Stomach (tissue), 9 donors: Measurements from ENCODE around the gene NEMP1. TPM values are rescaled to one million over a fixed set of nuclear protein-coding genes. Genes with fewer than 3 reads are reported as not detected.

Experiments
- DNase-seq, 2 donors: peaks; one replicate each; pipeline versions ENCODE4 v3.0.0 to v3.0.0-alpha.2; 2013 to 2019
- H3K27ac ChIP-seq, 5 donors: fragments of 200-600 bp in 4 of 5; sonication (generic) in 4 of 5; one replicate each; pipeline ENCODE4 v1.5.1; 2013 to 2019; ENCODE audit warnings: mild to moderate bottlenecking in 1 of 5, moderate library complexity in 1 of 5
- H3K27me3 ChIP-seq, 3 donors: fragments of 200-600 bp; sonication (generic); one replicate each; pipeline ENCODE4 v1.5.1; 2017 to 2019; ENCODE audit warnings: mixed run types in 1 of 3
- H3K36me3 ChIP-seq, 4 donors: fragments of 200-600 bp; sonication (generic); 1 replicate in 3 of 4; 2 replicates in 1 of 4; pipeline ENCODE4 v1.5.1; 2016 to 2019
- H3K4me1 ChIP-seq, 4 donors: fragments of 200-600 bp; sonication (generic); one replicate each; pipeline ENCODE4 v1.5.1; 2016 to 2019
- H3K4me3 ChIP-seq, 4 donors: fragments of 200-600 bp; sonication (generic) in 3 of 4; one replicate each; pipeline ENCODE4 v1.5.1; 2016 to 2019; ENCODE audit warnings: mild to moderate bottlenecking in 1 of 4
- H3K9me3 ChIP-seq, 4 donors: fragments of 200-600 bp; sonication (generic); one replicate each; pipeline ENCODE4 v1.5.1; 2016 to 2019
- EP300 ChIP-seq: sonication (generic); formaldehyde crosslinking; IDR thresholded peaks from one replicate; pipeline ENCODE4 v1.6.1; 2017; ENCODE audit warnings: antibody characterized with exemption
- POLR2A ChIP-seq, 4 donors: fragments of 450-650 bp; IDR thresholded peaks; one replicate each; pipeline ENCODE4 v1.6.1; 2016; ENCODE audit warnings: antibody characterized with exemption in 4 of 4, control low read depth in 2 of 4, mild to moderate bottlenecking in 1 of 4, moderate library complexity in 1 of 4
- POLR2AphosphoS5 ChIP-seq, 3 donors: sonication (generic); formaldehyde crosslinking; IDR thresholded peaks; one replicate each; pipeline ENCODE4 v1.6.1; 2016; ENCODE audit warnings: antibody characterized with exemption in 3 of 3
- WGBS, 5 donors: extraction: QIAGEN DNeasy Blood & Tissue Kit in 3 of 5; methylation state at CpG; one replicate each; pipeline versions ENCODE4 v1.1.5 to v1.1.7; 2013 to 2018; 5-methylcytosine and 5-hydroxymethylcytosine counted together
- intact Hi-C: fragments of 100-400 bp; cut with DNase I; formaldehyde crosslinking; loops from one replicate; pipeline ENCODE4 v1.15.1; 2023; ENCODE audit warnings: low total_unique reads
- polyA plus RNA-seq, 3 donors: library from polyadenylated mRNA; stranded (reverse); fragments of 200-250 nt; gene quantifications; one replicate each; pipeline ENCODE4 v1.2.3, GENCODE V29; 2013
- total RNA-seq, 5 donors: library from RNA; depleted of rRNA; stranded (reverse); fragments of >200 nt; gene quantifications; one replicate each; pipeline versions ENCODE4 v1.1.0 to v1.2.3, GENCODE V29; 2014 to 2016
- TF ChIP-seq, protein P1 (sequence below), 7 experiments: fragments of 450-650 bp in 4 of 7; fragments of 200-600 bp in 3 of 7; sonication (generic) in 3 of 7; IDR thresholded peaks; one replicate each; pipeline ENCODE4 v1.5.1; 2016 to 2019; ENCODE audit warnings: antibody characterized with exemption in 7 of 7, control low read depth in 2 of 7, mild to moderate bottlenecking in 1 of 7
- donor health status: healthy with polysubstance abuse.
- donor health status: Bipolar disorder and iron deficiency.
- donor health status: healthy.

Gene NEMP1
- total and polyA plus RNA-seq, 8 donors: 1.1 to 16.7 (median 2.5) TPM

DNA sequence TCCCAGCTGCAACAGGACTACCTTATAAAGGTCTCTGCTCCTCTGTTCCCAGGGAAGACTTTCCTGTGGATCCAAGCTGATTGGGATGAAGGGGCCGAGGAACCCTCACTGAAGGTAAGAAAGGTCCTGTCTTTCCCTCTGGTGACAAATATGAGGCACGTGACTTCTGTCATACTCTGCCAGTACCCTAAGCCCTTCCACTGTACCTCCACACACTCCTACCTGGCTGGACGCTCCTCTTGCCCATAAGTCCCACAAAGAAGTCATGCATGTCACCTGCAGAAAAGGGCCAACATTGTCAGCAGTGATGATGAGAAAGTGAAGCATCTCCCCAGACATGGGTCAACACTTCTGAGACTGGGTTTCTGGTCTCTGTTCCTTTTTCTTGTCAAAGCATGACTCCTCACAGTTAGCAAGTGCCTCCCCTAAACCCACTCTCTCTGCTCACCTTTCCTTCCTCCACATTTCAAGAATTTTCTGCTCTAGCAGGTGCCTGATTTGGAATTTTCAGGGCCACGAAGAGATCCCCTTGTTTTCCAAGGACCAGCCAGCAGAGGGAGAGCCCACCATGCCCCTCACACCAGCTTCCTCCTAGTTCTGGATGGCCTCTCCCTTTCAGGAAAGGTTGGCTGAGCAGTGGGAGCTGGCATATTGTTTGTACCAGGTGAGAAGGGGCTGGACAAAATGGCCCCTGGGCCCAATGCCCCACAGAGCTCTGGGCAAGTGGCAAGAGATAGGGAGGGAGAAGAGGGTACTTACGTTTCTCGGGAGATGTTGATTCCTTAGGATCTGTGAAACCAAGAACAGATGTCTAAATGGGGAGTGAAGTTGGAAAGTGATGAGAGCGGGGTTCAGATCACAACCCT, 65.8 kb downstream of the NEMP1 start:
- no peak overlapping the region for H3K27ac ChIP-seq
- intact Hi-C loops: no loop called here
- H3K36me3 ChIP-seq: no peaks in the 10 kb centered on the region
- WGBS, 5 donors: 69 to 80% (median 75%) methylated on average over 6 to 7 of the region's 7 CpGs
- H3K27me3 ChIP-seq: peaks cover 0 to 36% (median 4%) of the 10 kb centered on the region in 3 donors
- TF ChIP-seq EP300 (no peak), POLR2A (IDR thresholded peaks at IDR 0.05) (no peak), POLR2AphosphoS5 (IDR thresholded peaks at IDR 0.05) (no peak)
- TF ChIP-seq, protein P1, sequence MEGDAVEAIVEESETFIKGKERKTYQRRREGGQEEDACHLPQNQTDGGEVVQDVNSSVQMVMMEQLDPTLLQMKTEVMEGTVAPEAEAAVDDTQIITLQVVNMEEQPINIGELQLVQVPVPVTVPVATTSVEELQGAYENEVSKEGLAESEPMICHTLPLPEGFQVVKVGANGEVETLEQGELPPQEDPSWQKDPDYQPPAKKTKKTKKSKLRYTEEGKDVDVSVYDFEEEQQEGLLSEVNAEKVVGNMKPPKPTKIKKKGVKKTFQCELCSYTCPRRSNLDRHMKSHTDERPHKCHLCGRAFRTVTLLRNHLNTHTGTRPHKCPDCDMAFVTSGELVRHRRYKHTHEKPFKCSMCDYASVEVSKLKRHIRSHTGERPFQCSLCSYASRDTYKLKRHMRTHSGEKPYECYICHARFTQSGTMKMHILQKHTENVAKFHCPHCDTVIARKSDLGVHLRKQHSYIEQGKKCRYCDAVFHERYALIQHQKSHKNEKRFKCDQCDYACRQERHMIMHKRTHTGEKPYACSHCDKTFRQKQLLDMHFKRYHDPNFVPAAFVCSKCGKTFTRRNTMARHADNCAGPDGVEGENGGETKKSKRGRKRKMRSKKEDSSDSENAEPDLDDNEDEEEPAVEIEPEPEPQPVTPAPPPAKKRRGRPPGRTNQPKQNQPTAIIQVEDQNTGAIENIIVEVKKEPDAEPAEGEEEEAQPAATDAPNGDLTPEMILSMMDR (IDR thresholded peaks at IDR 0.05): no peak
- no peak for DNase-seq
- H3K9me3 ChIP-seq: no peaks in the 10 kb centered on the region
- no peak overlapping the region for H3K4me3 ChIP-seq
- peaks cover 0 to 15% (median 5%) of the 10 kb centered on the region in 4 donors for H3K4me1 ChIP-seq

DNA sequence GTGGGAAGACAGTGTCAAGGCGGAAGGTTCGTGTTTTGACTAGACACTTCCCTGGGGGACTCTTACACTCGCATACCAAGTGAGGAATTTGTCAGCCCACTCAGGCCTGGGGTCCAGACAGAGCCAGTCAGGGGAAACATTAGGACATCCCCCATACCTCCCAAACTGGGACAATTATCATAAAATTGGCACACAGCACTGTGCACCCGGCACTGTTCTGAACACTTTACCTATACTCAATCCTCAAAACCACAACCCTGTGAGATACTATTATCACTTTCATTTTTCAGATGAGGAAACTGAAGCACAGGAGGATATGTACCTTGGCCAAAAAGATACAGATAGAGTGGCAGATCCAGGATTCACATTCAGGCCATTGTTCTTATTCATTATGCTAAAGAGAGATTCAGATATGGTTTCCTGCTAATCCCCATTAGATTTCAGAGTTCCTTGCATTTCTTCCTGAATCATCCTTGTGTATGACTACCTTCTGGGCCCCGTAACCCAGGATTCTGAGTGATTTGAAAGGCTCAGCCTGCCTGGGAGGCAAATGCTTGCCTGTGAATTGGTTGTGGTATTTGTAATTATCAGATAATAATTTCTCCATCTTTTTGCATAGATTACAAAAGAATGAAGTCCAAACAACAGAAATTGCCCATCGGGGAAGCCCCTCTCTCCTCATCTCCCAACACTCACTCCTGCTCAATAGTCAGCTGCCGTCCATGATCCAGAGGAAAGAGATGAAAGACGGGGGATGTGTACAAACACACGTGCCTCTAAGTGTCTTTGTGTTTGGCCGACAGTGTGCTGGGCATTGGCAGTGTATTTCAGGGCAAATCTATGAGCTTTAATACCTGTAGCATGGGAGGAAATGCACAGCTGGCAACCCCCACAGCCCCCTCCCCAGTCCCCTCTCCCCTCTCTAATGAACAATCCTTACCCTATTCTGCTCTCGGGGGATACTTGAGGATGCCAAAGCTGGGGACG, 66.9 kb downstream of the NEMP1 start:
- H3K9me3 ChIP-seq: no peaks in the 10 kb centered on the region
- H3K36me3 ChIP-seq: no peaks in the 10 kb centered on the region
- TF ChIP-seq EP300 (no peak), POLR2A (IDR thresholded peaks at IDR 0.05) (no peak), POLR2AphosphoS5 (IDR thresholded peaks at IDR 0.05) (no peak)
- TF ChIP-seq, protein P1 (IDR thresholded peaks at IDR 0.05): no peak
- H3K27me3 ChIP-seq: peaks cover 0 to 36% (median 4%) of the 10 kb centered on the region in 3 donors
- H3K4me1 ChIP-seq: peaks cover 3 to 21% (median 12%) of the 10 kb centered on the region in 4 donors
- no peak overlapping the region for H3K4me3 ChIP-seq
- DNase-seq: no peak
- H3K27ac ChIP-seq: no peak overlapping the region
- intact Hi-C loops: no loop called here
- WGBS, 5 donors: 59 to 67% (median 66%) methylated on average over 12 of the region's 12 CpGs

DNA sequence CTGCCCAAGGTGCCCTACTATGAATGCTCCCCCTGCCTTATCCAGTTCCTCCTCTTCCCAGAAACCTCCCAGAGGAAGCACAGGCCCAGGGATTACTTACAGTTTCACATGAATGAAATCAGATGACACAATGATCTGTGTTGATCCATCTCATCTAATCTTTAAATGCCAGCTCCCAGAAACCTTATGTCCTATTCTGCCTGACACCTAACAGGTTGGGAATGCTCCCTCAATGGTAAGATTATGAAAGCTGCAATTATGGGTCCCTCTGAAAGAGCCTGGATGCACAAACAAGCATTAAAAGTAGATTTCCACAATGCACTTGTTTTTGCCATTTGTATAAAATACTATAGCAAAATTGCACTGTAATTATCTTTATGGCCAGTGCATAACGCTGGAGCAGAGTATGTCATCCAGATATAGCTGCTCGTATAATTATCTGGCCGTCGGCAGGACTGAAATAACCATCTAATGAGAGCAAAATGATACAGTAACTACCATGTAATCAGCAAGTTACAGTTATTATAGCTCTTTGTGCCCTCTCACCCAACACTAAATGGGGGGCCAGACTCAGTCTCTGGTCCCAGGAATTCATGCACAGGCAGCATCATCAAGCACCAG, 67.9 kb downstream of the NEMP1 start:
- Histone ChIP-seq H3K4me1 (peaks cover 4 to 26% (median 18%) of the 10 kb centered on the region in 4 donors), H3K36me3 (no peaks in the 10 kb centered on the region), H3K27me3 (peaks cover 0 to 27% (median 0%) of the 10 kb centered on the region in 3 donors), H3K9me3 (no peaks in the 10 kb centered on the region), H3K27ac (no peak overlapping the region), H3K4me3 (no peak overlapping the region)
- intact Hi-C loops: no loop called here
- 86 to 92% (median 89%) methylated on average over 4 of the region's 4 CpGs for WGBS, 5 donors
- DNase-seq: no peak
- TF ChIP-seq EP300 (no peak), POLR2AphosphoS5 (IDR thresholded peaks at IDR 0.05) (no peak), POLR2A (IDR thresholded peaks at IDR 0.05) (no peak)
- TF ChIP-seq, protein P1 (IDR thresholded peaks at IDR 0.05): no peak
